RWPE1 (cell line): ENCODE measurements around the gene C7orf57.

Experiments
- CTCF ChIA-PET: fragments of 350-600 bp; sonication (Branson Sonifier 250); formaldehyde crosslinking; extraction: SDS; loops from one replicate; lab custom pipeline; 2021; lab: Yijun Ruan, JAX
- POLR2A ChIA-PET: fragments of 400-600 bp; formaldehyde crosslinking; extraction: SDS; loops from one replicate; lab custom pipeline; 2020; ENCODE audit warnings: antibody characterized with exemption; ENCODE audit not compliant: low non-redundant PET; lab: Yijun Ruan, JAX
- DNase-seq: peaks from one replicate; pipeline ENCODE4 v3.0.0; 2012; ENCODE audit warnings: low spot score
- H3K27ac ChIP-seq: fragments of 450-650 bp; 2 replicates; pipeline ENCODE4 v1.5.1; 2017
- TF ChIP-seq, protein P1 (sequence below): fragments of 450-650 bp; conservative IDR thresholded peaks from 2 replicates; pipeline ENCODE4 v1.5.1; 2017; ENCODE audit warnings: low read depth, mild to moderate bottlenecking

C7orf57 gene

DNA sequence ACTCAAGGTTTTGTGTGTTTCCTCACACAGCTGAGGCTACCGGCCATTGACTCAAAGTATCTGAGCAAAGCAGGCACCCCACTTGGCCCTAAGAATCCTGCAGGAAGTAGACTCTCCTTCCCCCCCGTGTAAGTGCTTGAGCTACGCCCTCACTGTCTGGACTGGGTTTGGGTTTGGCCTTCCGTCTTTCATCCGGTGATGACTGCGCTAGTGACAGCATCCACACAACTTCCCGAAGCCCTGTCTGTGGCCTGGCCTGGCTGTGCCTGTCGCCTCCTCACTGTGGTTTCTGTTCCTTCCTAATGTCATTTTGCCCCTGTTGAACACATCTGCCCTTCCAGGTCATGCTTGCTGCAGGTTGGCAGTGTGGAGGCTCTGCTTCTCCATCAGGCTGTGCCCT lies 14.5 kb downstream of the C7orf57 start:
- DNase-seq = no peak
- CTCF ChIA-PET = no interaction called here
- POLR2A ChIA-PET = no interaction called here

DNA sequence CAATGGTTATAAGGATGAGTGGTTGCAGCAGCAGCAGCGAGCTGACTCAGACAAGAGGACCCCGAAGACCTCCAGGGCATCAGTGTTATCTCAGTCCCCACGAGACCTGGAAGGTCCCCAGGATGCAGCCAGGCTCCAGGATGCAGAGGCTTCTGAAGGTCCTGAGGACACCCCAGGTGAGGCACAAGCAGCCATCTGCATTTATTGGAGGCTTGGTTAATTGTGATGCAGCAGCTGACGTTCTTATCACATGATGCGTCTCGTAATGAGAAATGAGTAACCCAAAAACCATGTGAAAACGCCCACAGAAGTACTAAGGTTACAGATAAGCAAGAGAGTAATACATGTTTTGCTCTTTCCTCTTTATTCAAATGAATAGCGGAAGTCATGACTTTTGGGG lies 17.4 kb downstream of the C7orf57 start:
- CTCF ChIA-PET = no interaction called here
- peak; percentile 52 for DNase-seq
- TF ChIP-seq, protein P1, sequence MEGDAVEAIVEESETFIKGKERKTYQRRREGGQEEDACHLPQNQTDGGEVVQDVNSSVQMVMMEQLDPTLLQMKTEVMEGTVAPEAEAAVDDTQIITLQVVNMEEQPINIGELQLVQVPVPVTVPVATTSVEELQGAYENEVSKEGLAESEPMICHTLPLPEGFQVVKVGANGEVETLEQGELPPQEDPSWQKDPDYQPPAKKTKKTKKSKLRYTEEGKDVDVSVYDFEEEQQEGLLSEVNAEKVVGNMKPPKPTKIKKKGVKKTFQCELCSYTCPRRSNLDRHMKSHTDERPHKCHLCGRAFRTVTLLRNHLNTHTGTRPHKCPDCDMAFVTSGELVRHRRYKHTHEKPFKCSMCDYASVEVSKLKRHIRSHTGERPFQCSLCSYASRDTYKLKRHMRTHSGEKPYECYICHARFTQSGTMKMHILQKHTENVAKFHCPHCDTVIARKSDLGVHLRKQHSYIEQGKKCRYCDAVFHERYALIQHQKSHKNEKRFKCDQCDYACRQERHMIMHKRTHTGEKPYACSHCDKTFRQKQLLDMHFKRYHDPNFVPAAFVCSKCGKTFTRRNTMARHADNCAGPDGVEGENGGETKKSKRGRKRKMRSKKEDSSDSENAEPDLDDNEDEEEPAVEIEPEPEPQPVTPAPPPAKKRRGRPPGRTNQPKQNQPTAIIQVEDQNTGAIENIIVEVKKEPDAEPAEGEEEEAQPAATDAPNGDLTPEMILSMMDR = no peak
- H3K27ac ChIP-seq = no peak overlapping the region
- POLR2A ChIA-PET = no interaction called here

More for the DNA sequence above, 14.5 kb downstream of the C7orf57 start:
- TF ChIP-seq, protein P1 = no peak
- H3K27ac ChIP-seq = no peak overlapping the region

DNA sequence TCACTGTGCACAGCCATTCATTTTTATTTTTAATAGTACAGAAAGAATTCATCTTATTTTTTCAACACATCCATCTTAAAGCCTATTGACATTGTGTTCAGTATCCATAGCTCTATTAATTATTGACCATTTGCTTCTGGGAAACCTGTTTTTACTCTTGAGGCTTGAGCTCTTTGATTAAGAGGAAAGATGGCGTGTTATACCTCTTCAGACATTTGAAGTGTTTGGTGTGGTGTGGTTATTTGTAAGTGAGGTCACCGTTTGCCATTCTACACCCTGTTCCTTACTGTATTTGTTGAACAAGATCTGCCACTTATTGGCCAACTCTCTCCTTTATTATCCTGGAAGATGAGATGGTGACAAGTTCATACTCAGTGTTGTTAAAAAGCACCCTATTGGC lies 18.4 kb downstream of the C7orf57 start:
- CTCF ChIA-PET = no interaction called here
- DNase-seq = no peak
- TF ChIP-seq, protein P1 = no peak
- no peak overlapping the region for H3K27ac ChIP-seq
- POLR2A ChIA-PET = no interaction called here

DNA sequence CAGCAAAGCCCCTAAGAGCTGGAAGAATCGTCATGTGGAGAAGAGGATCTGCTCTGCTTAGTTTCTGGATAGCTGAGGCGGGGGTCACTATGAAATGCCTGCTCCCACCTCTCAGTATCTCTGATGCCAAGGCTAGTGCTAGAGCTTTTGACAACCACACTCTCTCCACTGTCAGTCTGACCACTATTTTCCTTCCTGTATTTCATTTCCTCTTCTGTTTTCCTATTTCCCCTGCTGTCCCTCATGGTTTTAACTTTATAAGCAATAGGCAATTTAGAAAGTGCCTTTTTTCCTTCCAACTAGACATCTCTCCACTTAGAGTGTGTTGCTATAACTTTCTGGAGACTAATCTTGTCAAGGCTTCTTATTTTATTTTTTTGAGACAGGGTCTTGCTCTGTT lies 23.6 kb downstream of the C7orf57 start:
- DNase-seq = no peak
- TF ChIP-seq, protein P1 = no peak
- CTCF ChIA-PET = no interaction called here
- H3K27ac ChIP-seq = no peak overlapping the region
- POLR2A ChIA-PET = no interaction called here

DNA sequence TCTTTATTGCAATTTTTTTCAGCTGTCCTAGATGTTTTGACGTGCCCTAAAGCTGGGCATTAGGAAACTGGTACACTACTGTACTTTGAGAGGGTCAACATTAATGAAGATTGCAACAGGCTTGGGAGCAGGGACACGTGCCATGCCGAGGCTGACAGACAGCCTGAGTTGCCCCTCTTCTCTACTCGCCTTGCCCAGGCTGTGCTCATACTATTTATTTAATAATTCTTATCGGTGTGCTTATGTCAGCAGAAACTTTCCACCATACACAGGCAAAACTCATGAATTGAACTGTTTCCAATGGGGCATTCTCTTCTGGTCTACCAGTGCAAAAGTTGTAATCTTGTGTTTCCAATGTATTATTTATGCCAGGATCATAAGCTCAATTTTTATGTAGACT lies 24.4 kb downstream of the C7orf57 start:
- ChIA-PET CTCF (no interaction called here), POLR2A (no interaction called here)

DNA sequence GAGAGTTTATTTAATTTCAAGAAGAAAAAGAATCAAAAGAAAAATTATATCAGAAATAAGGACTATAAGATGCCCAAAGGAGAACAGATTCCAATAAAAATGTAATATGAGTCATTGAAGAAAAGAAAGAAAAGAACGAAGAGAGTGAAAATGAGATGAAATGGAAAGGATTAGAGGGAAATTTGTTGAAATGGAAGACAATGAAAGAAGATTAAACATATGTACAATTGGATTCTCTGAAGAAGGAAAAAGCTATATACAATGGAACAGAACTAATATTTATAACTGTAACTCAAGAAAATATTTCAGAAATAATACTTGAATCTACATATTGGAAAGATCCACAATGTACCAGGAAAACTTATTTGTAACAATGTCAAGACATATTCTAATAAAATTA lies 28.6 kb downstream of the C7orf57 start:
- ChIA-PET POLR2A (no interaction called here), CTCF (no interaction called here)
- H3K27ac ChIP-seq = no peak overlapping the region
- TF ChIP-seq, protein P1 = no peak
- DNase-seq = no peak

More for the DNA sequence above, 24.4 kb downstream of the C7orf57 start:
- DNase-seq = no peak
- H3K27ac ChIP-seq = no peak overlapping the region
- TF ChIP-seq, protein P1 = no peak

DNA sequence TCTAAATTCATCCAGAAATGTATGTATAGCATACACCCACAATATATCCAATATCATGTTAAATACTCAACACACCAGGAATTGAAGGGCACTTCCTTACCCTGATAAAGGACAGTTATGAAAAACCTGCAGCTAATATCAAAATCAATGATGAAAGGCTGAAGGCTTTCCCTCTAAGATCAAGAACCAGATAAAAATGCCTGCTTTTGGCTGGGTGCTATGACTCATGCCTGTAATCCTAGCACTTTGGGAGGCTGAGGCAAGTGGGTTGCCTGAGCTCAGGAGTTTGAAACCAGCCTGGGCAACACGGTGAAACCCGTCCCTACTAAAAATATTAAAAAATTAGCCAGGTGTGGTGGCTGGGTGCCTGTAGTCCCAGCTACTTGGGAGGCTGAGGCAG lies 32.1 kb downstream of the C7orf57 start:
- ChIA-PET POLR2A (no interaction called here), CTCF (no interaction called here)
- H3K27ac ChIP-seq = no peak overlapping the region
- TF ChIP-seq, protein P1 = no peak
- DNase-seq = no peak
